HG03354 (cell line): ENCODE results near the gene ZC3H7B.
A peak's percentile ranks its signal among the peaks of the same experiment; 100 is the strongest.
"Not testable (repeated sequence)": the region's sequence is repeated elsewhere in the genome, so short reads cannot be mapped to it uniquely, and the experiment has no call there.

Experiments used
- ATAC-seq: cut with Tn5 transposase; IDR thresholded peaks from one replicate; pipeline ENCODE4 v1.9.1; 2021; ENCODE audit warnings: mild to moderate bottlenecking; ENCODE audit not compliant: unreplicated experiment, poor library complexity, severe bottlenecking

Gene ZC3H7B, protein sequence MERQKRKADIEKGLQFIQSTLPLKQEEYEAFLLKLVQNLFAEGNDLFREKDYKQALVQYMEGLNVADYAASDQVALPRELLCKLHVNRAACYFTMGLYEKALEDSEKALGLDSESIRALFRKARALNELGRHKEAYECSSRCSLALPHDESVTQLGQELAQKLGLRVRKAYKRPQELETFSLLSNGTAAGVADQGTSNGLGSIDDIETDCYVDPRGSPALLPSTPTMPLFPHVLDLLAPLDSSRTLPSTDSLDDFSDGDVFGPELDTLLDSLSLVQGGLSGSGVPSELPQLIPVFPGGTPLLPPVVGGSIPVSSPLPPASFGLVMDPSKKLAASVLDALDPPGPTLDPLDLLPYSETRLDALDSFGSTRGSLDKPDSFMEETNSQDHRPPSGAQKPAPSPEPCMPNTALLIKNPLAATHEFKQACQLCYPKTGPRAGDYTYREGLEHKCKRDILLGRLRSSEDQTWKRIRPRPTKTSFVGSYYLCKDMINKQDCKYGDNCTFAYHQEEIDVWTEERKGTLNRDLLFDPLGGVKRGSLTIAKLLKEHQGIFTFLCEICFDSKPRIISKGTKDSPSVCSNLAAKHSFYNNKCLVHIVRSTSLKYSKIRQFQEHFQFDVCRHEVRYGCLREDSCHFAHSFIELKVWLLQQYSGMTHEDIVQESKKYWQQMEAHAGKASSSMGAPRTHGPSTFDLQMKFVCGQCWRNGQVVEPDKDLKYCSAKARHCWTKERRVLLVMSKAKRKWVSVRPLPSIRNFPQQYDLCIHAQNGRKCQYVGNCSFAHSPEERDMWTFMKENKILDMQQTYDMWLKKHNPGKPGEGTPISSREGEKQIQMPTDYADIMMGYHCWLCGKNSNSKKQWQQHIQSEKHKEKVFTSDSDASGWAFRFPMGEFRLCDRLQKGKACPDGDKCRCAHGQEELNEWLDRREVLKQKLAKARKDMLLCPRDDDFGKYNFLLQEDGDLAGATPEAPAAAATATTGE

DNA sequence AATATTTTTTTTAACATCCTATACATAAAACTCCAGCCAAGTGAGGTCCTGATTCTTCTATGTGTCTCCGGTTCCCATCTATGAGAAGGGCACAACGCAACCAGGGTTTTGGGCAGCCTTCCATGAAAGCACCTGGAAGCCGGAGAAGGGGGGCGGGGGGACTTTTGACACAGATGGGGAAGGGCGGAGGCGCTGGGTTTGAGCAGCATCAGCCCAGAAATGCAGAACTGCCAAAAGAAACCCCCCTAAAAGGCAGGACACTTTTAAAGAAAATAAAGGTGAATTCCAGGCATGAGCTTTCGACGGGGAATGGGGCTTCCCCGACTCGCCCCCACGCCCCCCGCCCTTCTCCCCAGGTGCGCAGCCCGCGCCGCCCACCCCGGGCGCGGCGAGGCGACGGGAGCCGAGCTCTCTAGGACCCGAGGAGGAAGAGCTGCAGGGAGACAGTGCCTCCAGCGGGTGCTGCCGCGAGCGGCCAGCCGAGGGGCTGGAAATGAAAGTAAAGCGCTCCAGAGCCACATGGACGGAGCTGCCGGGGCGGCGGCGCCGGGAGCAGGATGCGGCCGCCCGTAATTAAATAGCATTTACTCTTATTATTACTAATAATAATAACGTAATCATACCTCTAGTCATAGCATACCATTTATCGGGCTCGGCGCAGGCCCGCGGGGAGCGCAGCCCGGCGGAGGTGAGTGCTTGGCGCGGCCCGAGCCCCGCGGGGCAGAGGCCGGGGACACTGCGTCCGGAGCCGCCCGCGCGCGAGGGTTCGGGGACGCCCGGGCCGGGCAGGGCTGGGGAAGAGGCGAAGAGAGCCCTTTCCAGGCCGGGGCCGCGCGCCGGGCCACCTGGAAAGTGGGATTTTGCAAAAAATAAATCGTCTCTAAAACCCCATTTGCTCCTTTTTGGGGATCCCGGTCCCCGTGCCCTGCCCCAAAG lies at the start of gene ZC3H7B:
TSS of gene ZC3H7B (plus strand) at position 441 of the 936 bp plus-strand sequence. CDS start 19,136 bp downstream, outside the sequence.
- ATAC-seq, result peak; percentile 91

DNA sequence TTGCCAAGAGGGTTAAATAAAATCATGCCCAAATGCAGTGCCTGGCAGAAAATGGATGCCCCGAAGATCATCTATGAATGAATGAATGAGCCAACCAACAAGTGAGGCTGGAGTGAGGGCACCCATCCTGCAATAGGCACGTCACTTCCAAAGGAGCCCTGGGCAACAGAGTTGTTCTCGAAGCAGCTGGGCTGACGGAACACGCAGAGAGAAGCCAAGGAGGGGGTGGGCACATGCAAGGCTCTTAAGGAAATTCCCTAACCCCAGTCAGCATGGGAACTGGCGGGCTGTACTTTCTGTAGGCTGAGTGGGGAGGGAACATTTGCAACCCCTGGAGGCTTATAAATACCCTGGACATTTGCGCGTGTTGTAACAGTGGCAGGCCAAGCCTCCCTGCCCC lies 49.0 kb upstream of the ZC3H7B start:
- no peak for ATAC-seq

DNA sequence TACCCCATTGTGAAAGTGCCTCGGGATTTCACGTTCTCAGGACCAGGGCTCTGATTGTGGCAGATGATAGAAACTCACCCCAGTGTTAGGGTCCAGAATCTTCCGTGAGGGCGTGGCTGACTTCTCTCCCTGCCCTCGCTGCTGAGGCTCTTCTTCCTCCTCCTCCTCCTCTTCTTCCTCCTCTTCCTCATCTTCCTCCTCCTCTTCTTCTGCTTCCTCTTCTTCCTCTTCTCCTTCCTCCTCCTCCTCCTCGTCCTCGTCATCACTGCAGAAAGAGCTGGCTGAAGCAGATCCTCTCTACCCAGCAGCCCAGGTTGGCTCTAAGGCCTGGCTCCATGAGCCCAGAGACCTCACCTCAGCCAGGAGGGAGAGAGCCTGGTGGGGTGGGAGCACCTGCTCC lies 47.1 kb upstream of the ZC3H7B start:
- no peak for ATAC-seq

DNA sequence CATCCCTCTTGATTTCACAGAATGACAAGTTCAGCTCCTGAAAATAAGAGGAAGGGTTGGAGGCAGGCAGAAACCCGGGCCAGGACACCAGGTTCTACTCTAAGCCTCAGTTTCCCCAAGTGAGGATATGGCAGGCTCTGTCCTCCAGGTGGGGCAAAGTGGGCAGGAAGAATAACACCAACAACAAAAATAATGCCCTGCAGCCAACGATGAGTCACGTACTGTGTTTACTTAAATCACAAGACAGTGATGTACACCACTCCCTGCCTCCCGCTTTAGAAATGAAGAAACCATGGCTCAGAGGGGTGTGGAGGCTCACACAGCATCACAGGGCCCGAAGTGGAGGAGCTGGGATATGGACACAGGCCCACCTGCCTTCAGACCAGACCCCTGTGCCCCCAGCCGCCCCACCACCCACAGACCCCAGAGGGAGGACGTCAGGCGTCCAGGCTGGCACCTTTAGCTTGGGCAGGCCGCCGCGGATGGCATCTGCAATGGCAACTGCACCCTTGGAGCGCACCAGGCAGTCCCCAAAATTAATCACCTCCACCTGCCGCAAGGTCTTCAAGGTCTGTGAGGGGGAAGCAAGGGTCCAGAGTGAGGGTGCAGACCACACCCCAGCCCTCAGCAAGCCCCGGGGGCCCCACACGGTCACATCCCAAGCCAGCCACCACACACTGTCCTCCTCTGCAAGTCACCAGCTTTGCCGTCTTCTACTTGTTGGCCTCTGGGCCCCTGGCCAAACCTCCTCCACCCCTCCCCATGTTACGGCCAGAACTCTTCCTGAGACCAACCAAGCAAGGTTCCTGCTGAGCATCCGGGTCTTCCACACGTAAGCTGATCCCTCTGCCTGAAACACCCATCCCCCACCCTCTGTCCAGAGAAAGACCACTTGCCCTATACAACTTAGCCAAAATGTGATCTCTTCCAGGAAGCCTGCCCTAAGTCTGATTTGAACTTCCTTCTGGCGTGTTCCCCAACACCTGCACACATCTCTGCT lies 44.8 kb upstream of the ZC3H7B start:
- ATAC-seq, result no peak

DNA sequence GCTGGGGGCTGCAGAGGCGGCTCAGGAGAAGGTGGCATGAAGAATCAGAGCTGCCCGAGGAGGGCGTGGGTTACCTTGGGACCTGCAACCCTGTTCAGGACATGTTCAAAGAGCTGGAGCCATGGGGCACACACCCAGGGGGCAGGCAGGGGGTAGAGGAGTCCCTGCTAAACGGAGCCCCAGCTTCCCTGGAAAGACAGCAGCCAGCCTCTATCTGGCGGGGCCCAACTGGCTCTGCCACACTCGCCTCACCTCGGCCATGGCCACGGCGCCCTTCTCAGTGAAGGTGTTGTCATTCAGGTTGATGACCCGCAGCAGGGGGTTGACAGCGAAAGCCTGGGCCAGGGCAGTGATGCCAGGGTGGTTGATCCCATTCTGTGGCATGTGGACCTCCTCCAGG lies 43.6 kb upstream of the ZC3H7B start:
- ATAC-seq, result no peak

DNA sequence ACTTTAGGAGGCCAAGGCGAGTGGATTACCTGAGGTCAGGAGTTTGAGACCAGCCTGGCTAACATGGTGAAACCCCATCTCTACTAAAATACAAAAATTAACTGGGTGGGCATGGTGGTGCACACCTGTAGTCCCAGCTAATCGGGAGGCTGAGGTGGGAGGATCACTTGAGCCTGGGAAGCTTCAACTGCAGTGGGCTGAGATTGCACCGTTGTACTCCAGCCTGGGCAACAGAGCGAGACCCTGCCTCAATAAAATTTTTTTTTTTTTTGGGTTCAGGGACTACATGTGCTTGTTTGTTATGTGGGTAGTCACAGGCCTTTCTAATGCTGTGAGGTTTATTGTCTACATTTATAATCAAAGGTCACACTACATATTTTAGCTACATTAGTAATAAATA lies 41.6 kb upstream of the ZC3H7B start:
- not testable (repeated sequence) for ATAC-seq

DNA sequence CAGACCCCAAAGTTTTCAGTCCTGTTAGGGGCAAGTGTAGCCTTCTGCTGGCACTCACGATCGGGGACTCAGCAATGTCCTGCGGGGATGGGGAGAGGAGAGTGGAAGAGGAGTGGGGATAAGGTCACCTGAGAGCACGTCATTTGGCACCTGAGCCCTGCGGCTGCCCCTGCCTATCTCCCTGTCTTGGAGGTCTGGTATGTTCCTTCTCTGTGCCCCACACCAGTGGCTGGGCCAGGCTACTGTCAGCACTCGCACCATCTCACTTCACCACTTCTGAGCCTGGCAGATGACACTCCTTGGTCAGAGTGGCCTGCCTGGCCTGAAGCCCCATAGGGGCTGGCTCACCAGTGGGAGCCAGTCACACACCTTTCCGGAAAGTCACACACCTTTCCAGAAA lies 40.5 kb upstream of the ZC3H7B start:
- ATAC-seq, result no peak

DNA sequence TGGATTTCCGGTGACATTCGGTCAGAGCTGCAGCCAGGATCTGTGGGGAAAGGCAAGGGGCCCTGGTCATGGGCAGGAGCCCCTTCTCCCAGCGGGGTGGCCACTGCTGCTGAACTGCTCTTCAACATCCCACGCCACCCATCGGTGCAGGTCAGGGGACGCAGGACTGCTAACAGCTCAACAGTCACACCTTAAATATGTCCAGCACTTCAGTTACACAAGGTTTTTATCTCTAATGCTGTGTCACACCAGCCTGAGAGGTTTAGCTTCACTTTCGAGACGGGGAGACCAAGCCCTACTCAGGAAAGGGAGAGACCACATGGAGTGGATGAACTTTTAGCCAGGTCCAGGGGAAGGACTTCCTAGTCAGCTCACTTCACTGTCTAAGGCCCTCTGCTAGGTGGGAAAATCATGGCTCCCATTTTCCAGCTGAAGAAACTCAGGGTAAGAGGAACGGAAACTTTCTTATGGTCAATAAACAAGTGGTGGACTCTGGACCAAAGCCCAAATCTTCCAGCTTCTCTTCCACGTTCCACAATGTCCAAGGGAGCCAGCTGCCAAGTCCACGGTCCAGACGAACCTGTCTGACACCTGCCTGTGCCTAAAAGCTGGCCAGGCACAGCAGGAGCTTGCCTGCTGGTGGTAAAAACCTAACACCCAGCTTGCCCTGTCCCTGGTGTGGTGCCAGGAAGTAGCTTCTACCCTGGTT lies 39.6 kb upstream of the ZC3H7B start:
- ATAC-seq, result no peak

DNA sequence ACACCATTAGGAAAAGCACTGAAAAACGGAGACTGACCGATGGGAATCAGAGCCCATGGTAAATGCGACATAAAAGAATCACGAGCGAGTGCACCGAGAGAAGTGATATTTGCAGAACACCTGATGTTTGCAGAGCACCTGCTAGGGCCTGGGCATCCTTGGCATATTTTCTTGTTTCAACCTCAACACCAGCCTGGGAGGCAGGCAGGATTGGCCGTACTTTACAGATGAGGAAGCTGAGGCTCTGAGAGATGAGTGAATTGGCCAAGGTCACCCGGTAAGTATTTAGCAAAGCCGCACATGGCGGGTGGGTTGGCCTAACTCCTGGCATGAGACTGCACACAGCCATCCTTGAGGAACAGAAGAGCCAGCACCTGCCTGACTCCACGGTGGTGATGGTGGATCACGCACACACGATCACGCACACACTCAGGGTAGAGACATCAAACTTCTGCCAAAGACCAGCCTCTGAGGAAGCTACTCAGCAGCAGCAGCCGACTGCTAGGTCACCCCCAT lies 39.0 kb upstream of the ZC3H7B start:
- ATAC-seq, result no peak

DNA sequence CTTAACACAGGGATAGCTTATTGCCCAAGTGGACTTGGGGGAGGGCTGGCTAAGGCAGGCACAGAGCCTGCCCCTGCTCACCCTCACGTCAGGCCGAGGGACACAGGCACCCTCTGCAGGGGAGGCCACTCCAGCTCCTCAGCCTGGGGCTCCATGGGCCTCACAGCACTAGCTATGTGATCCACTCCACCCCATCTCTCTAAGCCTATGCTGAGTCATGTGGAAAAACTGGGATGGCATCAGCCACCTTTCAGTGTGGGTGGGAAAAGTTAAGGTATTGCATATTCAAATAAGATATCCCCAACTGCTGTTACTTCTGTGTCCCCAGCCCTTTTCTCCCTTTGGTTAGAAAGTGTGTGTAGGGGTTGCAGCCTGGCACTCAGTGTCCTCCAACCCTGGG lies 37.6 kb upstream of the ZC3H7B start:
- no peak for ATAC-seq

DNA sequence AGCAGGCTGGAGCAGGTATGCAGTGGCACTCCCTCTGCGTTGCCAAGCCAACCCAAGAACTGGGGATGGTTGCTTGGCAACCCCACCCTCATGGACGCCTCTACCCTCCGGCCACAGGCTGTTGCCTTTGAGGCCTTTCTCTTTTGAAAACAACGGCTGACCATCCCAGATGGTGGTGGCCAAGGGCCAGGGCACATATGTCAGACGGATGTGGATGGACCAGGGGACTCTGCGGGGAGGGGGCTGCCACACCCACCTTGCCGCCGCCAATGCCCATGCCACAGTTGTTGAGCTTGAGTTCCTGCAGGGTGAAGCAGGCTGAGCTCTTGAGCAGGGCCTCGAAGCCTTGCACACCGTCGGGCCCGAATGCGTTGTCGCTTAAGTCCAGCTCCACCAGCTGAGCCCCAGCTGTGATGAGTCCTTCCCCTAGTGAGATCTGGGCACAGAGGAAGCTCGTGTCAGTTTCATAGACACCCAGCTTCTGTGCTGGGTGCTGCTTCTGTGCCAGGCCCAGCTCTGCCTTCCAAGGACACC lies 36.9 kb upstream of the ZC3H7B start:
- ATAC-seq, result no peak

DNA sequence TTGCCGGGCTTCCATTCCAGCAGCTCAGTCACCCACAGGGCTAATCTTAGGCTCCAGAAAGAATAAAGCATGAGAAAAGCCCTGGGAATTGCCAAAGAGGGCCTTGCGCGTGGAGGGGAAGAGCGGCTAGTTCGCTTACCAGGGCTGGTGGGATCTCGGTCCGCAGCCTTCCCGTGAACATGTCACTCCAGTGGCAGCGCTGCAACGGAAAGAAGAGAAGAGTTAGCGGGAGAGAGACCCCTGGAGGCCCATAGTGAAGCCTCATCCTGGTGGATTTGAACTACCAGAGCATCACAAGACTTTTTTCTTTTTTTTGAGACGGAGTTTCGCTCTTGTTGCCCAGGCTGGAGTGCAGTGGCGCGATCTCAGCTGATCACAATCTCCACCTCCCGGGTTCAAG lies 33.4 kb upstream of the ZC3H7B start:
- ATAC-seq, result no peak

DNA sequence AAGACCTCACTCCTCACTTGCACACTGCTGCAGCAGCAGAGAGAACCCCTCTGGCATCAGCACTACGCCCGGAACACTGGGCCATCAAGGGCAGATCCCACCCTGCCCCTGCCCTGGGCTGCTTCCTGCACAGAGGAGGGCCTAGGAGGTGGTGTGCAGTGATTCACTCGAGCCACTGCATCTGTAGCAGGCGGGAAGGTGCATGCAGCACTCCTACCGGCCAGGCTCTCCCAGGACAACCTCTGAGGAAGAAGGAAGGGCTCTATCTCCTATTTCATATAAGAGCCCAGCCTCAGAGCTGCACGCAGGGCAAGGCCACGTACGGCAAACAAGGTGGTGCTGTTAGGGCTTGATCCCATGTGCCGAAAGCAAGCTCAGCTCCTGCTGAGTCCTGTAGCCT lies 29.5 kb upstream of the ZC3H7B start:
- no peak for ATAC-seq

DNA sequence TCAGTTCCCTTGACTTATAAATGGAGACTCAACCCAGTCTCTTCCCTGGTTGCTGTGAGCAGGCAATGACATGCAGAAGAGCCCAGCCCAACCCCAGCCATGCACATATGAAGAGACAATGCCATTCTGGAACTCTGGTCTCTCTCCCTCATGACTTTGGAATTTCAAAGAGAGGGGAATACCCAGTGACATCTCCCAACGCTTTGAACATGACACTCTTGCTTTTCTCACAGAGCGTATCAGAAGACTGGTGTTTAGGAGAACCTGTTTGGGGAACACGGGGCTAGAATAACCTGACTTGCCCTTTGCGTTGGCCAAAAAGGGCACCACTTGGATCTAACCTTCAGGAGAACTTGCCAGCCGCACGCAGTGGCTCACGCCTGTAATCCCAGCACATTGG lies 28.2 kb upstream of the ZC3H7B start:
- no peak for ATAC-seq

DNA sequence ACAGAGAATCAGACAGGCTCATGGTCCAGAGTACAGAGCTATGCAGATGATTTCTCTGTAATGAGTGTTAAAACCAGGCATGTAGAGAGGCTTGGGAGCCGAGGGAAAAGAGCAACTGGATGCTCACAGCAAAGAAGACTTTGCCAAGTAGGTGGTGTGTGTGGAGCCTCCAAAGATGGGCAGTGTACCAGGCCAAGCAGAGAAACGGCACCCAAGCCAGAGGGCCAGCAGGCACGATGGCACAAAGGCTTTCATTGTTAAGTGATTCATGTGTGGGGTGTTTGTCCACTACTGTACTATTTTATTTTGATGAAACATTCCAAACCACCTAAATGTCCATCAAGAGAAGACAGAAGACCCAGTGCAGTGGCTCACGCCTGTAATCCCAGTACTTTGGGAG lies 26.5 kb upstream of the ZC3H7B start:
- ATAC-seq, result no peak

DNA sequence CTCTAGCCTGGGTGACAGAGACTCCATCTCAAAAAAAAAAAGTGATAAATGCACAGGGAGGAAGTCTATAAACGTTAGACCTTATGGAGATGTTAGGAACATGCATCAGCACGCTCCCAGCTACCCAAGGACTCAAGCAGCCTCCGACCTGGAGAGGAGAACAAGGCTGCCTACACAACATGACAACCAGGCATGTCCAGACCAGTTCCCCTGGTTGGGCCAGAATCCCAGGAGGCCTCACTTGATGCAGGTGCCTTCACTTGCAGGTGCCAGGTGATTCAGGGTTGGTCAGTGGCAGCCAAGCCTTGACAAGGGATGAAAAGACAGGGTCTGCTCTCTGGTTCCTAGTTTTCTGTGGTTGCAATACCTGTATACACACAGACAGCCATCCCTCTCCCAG lies 21.3 kb upstream of the ZC3H7B start:
- no peak for ATAC-seq

DNA sequence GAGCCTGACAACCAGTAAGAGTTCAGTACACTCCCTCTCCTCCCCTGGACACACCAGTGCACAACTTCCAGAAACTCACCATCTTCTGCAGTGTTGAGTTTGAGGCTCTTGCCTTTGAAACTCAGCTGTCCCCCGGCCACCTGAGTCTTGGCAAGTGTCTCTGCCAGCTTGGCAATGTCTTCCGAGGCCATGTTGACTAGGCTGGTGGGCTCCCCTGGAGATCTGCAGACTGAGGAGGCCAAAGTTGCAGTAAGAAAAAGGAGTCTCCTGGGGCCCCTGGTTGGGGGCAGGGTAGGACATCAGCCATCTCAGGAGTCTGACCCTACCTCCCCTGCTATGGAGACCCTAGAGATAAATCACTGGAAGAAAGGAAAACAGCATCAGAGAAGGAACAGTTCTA lies 20.5 kb upstream of the ZC3H7B start:
- no peak for ATAC-seq

DNA sequence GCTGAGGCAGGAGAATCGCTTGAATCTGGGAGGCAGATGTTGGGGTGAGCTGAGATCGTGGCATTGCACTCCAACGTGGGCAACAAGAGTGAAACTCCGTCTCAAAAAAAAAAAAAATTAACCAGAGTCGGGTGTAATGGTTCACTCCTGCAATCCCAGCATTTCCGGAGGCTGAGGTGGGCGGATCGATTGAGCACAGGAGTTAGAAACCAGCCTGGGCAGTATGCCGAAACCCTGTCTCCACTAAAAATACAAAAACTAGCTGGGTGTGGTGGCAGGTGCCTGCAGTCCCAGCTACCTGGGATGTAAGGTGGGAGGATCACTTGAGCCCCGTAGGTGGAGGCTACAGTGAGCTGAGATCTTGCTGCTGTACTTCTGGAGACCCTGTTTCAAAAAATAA lies 16.9 kb upstream of the ZC3H7B start:
- ATAC-seq, result no peak
